HG03354 (cell line): ENCODE data around the gene ANKRD30B.
"Not testable (repeated sequence)": the region's sequence is repeated elsewhere in the genome, so short reads cannot be mapped to it uniquely, and the experiment has no call there.

Experiments
- ATAC-seq: cut with Tn5 transposase; IDR thresholded peaks from one replicate; pipeline ENCODE4 v1.9.1; 2021; ENCODE audit warnings: mild to moderate bottlenecking; ENCODE audit not compliant: unreplicated experiment, poor library complexity, severe bottlenecking

Gene ANKRD30B

GRCh38 chr18:14747513-14748474 lies at the start of gene ANKRD30B:
Gene ANKRD30B, plus strand, starts transcription at chr18:14748172. Its CDS starts 248 bp downstream, at chr18:14748420.
- no peak for ATAC-seq

GRCh38 chr18:14701286-14702040 lies 46.5 kb upstream of the ANKRD30B start:
- not testable (repeated sequence) for ATAC-seq

- ATAC-seq, result not testable (repeated sequence)
Observed at GRCh38 chr18:14709761-14710160, 38.2 kb upstream of the ANKRD30B start.

- not testable (repeated sequence) for ATAC-seq
Observed at GRCh38 chr18:14721569-14721968, 26.4 kb upstream of the ANKRD30B start.

- not testable (repeated sequence) for ATAC-seq
Observed at GRCh38 chr18:14739056-14739455, 8.9 kb upstream of the ANKRD30B start.

GRCh38 chr18:14746897-14747296 lies 1.1 kb upstream of the ANKRD30B start:
- ATAC-seq, result no peak

- ATAC-seq, result no peak
Observed at GRCh38 chr18:14748496-14748895, 524 bp downstream of the ANKRD30B start.

- ATAC-seq, result not testable (repeated sequence)
Observed at GRCh38 chr18:14763566-14763965, 15.6 kb downstream of the ANKRD30B start.

GRCh38 chr18:14767474-14767873 lies 19.5 kb downstream of the ANKRD30B start:
- ATAC-seq, result no peak

GRCh38 chr18:14768241-14768640 lies 20.3 kb downstream of the ANKRD30B start:
- ATAC-seq, result no peak

- ATAC-seq, result no peak
Observed at GRCh38 chr18:14769381-14769780, 21.4 kb downstream of the ANKRD30B start.

- ATAC-seq, result no peak
Observed at GRCh38 chr18:14776801-14777200, 28.8 kb downstream of the ANKRD30B start.

GRCh38 chr18:14781671-14782070 lies 33.7 kb downstream of the ANKRD30B start:
- ATAC-seq, result no peak

- ATAC-seq, result no peak
Observed at GRCh38 chr18:14784133-14784532, 36.2 kb downstream of the ANKRD30B start.

- ATAC-seq, result not testable (repeated sequence)
Observed at GRCh38 chr18:14796876-14797275, 48.9 kb downstream of the ANKRD30B start.

- not testable (repeated sequence) for ATAC-seq
Observed at GRCh38 chr18:14797969-14798764, 50.2 kb downstream of the ANKRD30B start.

GRCh38 chr18:14811081-14811480 lies 63.1 kb downstream of the ANKRD30B start:
- not testable (repeated sequence) for ATAC-seq

GRCh38 chr18:14826972-14827632 lies 79.1 kb downstream of the ANKRD30B start:
- not testable (repeated sequence) for ATAC-seq

GRCh38 chr18:14841607-14842006 lies 93.6 kb downstream of the ANKRD30B start:
- not testable (repeated sequence) for ATAC-seq
